Measurements from ENCODE around the gene TBC1D9.

TBC1D9 gene

DNA sequence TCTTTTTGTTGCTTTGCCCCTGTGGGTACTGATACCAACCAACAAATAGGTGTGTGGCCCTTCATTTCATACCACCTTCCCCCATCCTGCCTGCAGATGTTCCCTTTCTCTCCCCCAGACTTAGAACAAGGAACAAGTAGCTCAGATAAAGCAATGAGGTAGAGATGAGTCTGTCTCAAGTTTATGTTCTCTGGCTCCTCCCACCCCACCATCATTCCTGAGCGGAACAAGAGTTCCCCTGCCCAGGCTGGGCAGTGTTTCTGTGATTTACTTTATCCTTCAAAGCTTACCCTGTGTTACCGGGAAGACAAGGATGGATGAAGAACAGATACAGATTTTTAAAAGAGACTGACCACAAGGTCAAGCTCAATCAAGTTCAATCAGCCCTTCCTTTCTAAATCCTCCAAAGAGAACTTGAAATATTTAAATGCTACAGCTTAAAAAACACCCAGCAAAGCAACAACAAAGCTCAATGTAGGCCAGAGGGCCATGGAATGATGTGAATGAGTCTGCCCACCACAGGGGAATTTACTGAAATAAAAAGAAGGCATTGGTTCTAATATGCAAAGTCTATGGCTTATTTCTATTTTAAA, 107.4 kb downstream of the TBC1D9 start:
- DNase-seq (ENCODE audit: low read depth, low spot score): no peak
- H3K4me3 ChIP-seq (ENCODE audit: low read depth, low read length): no peak overlapping the region
- ChIA-PET CTCF (interaction anchor here (1.1 kb wide), 1 partner anchor 10 kb away, joined by 3 read pairs; no protein-coding TSS in a partner anchor), POLR2A (no interaction called here)
- TF ChIP-seq, protein P1, sequence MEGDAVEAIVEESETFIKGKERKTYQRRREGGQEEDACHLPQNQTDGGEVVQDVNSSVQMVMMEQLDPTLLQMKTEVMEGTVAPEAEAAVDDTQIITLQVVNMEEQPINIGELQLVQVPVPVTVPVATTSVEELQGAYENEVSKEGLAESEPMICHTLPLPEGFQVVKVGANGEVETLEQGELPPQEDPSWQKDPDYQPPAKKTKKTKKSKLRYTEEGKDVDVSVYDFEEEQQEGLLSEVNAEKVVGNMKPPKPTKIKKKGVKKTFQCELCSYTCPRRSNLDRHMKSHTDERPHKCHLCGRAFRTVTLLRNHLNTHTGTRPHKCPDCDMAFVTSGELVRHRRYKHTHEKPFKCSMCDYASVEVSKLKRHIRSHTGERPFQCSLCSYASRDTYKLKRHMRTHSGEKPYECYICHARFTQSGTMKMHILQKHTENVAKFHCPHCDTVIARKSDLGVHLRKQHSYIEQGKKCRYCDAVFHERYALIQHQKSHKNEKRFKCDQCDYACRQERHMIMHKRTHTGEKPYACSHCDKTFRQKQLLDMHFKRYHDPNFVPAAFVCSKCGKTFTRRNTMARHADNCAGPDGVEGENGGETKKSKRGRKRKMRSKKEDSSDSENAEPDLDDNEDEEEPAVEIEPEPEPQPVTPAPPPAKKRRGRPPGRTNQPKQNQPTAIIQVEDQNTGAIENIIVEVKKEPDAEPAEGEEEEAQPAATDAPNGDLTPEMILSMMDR (IDR thresholded peaks at IDR 0.05; ENCODE audit: insufficient read depth, low read length, missing control alignments): no peak

DNA sequence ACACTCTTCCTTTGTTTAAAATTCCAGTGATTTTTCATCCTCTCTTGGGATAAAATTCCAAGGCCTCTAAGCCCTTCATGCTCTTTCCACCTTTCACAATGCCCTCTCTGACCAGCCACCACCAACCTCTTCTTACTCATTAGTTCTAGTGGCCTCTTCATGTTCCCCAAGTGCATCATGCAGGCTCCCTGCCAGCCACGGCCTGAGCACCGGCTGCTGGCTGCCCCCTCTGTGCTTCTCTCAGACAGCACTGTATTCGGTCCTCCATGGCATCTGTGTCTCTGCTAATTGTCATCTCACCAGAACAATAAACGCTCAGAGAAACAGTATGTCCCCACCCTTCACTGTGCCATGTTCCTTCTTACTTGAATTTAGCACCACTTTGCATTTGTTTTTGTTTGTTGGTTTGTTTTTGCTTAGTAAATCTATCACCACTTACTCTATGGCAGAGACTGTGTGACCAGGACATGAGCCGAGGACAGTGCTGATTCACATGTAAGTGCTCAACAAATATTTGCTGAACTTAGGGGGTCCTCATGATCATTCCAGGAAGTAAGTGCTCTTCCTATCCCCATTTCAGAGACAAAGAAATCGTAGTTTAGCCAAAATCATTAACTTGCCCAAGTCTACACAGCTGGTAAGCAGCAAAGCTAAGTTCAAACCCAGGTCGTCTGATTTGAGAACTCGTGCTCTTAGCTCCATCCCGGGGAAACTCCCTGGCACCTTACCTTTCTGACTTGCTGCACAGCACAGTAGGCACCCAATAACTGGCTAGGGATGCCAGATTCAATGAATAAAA, 110.4 kb downstream of the TBC1D9 start:
- no peak for DNase-seq (ENCODE audit: low read depth, low spot score)
- ChIA-PET POLR2A (no interaction called here), CTCF (no interaction called here)
- no peak overlapping the region for H3K4me3 ChIP-seq (ENCODE audit: low read depth, low read length)
- TF ChIP-seq, protein P1 (IDR thresholded peaks at IDR 0.05; ENCODE audit: insufficient read depth, low read length, missing control alignments): no peak

GRCh38 chr4:140645196-140645595, 111.0 kb downstream of the TBC1D9 start:
- no peak for DNase-seq (ENCODE audit: low read depth, low spot score)
- H3K4me3 ChIP-seq (ENCODE audit: low read depth, low read length): no peak overlapping the region
- CTCF ChIA-PET: no interaction called here
- POLR2A ChIA-PET: no interaction called here
- TF ChIP-seq, protein P1 (IDR thresholded peaks at IDR 0.05; ENCODE audit: insufficient read depth, low read length, missing control alignments): no peak

DNA sequence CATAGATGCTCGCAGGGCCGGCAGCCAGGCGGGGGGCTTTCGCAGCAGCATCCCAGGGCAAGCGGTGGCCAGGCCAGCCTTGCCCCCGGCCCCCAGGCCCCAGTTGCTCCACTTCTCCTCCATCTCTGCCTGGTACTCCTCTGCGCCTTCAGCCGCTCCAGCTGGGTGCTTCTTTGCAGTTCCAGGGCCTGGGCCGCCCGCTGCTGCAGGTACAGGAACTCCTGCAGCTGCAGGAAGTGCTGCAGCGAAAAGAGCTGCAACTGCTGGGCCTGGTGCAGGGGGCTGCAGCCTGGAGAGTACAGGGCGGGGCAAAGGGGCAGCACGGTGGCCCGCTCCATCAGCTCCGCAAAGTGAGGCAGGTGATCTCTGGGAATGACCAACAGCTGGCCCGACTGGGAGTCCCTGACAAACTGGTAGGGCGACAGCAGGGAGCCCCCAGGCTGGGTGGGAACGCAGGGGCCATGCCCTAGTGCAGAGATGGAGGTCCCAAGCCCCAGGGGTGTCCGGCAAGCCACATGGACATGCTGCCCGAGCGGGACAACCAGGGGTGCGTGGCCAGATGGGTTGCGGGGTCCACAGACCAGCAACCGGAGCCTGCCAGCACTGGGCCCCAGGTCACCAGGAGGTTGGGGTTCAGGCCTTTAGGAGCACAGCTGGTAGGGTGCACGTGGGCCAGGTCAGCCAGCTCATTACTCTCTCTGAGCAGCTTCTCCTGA, 111.6 kb downstream of the TBC1D9 start:
- CTCF ChIA-PET: no interaction called here

GRCh38 chr4:140643571-140644055, 112.6 kb downstream of the TBC1D9 start:
- ChIA-PET CTCF (no interaction called here), POLR2A (no interaction called here)

More for the DNA sequence above, 111.6 kb downstream of the TBC1D9 start:
- H3K4me3 ChIP-seq (ENCODE audit: low read depth, low read length): no peak overlapping the region
- TF ChIP-seq, protein P1 (IDR thresholded peaks at IDR 0.05; ENCODE audit: insufficient read depth, low read length, missing control alignments): no peak
- DNase-seq (ENCODE audit: low read depth, low spot score): no peak
- POLR2A ChIA-PET: no interaction called here

More at GRCh38 chr4:140643571-140644055, 112.6 kb downstream of the TBC1D9 start:
- TF ChIP-seq, protein P1 (IDR thresholded peaks at IDR 0.05; ENCODE audit: insufficient read depth, low read length, missing control alignments): no peak
- DNase-seq (ENCODE audit: low read depth, low spot score): no peak
- no peak overlapping the region for H3K4me3 ChIP-seq (ENCODE audit: low read depth, low read length)
